ENCODE data around the gene JUNB. TPM values are rescaled to one million over a fixed set of nuclear protein-coding genes. Genes with fewer than 3 reads are reported as not detected.

Gene JUNB
- polyA plus RNA-seq, 2 of the 4 experiments (the other 2 are of a cell fraction): 55.6 to 94.7 TPM

DNA sequence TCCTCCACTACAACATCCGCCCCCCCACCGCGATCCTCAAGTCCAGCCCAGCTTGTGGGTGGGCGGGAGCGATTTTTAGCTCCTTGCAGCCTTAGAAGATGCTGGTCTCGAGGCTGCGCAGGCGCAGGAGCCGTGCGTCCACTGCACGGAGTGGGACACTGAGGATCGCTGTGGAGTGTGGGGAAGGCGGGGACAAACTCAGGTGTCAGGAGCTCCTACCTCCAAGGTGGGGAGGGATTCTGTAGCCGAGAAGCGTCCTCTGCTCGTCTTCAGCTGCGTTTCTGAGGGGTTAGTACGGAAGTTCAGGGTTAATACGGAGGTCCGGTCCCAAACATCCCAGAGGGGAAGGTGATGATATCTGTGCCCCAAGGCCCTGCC, 43.3 kb downstream of the JUNB start, which contains the start of gene RTBDN:
RTBDN (minus strand) TSS at position 14 of the 378 bp plus-strand sequence. CDS start 4,600 bp downstream, outside the sequence.
- H3K4me1 ChIP-seq: peaks cover 17% of the 10 kb centered on the region
- FAIRE-seq: no peak
- ChIA-PET CTCF (interaction anchor here (1.1 to 2.2 kb wide), 6 partner anchors 10 to 74 kb away, joined by 4 to 16 read pairs (median 4); no protein-coding TSS in a partner anchor), POLR2A (no interaction called here)
- WGBS (ENCODE audit: missing lambda C conversion rate): 67% methylated on average over 10 of the region's 20 CpGs
- peak within 1 kb of the TSS; percentile 84 for H3K4me2 ChIP-seq
- H3K27ac ChIP-seq: peak within 1 kb of the TSS; percentile 58 to 85
- TF ChIP-seq RFX5 (IDR thresholded peaks at IDR 0.05) (no peak), EP300 (IDR thresholded peaks at IDR 0.05) (no peak), BHLHE40 (IDR thresholded peaks at IDR 0.05; ENCODE audit: low read depth, low read length) (no peak), FOSL2 (IDR thresholded peaks at IDR 0.05) (no peak), FOSL2 (CRISPR knock-in tag; IDR thresholded peaks at IDR 0.05) (no peak), FOXS1 (CRISPR knock-in tag; IDR thresholded peaks at IDR 0.05) (no peak), KDM1A (IDR thresholded peaks at IDR 0.05; ENCODE audit: low read depth) (no peak), CBX2 (IDR thresholded peaks at IDR 0.05; ENCODE audit: borderline replicate concordance, low read depth) (no peak), EHMT2 (IDR thresholded peaks at IDR 0.05; ENCODE audit: low read depth) (no peak)
- TF ChIP-seq, protein P1, sequence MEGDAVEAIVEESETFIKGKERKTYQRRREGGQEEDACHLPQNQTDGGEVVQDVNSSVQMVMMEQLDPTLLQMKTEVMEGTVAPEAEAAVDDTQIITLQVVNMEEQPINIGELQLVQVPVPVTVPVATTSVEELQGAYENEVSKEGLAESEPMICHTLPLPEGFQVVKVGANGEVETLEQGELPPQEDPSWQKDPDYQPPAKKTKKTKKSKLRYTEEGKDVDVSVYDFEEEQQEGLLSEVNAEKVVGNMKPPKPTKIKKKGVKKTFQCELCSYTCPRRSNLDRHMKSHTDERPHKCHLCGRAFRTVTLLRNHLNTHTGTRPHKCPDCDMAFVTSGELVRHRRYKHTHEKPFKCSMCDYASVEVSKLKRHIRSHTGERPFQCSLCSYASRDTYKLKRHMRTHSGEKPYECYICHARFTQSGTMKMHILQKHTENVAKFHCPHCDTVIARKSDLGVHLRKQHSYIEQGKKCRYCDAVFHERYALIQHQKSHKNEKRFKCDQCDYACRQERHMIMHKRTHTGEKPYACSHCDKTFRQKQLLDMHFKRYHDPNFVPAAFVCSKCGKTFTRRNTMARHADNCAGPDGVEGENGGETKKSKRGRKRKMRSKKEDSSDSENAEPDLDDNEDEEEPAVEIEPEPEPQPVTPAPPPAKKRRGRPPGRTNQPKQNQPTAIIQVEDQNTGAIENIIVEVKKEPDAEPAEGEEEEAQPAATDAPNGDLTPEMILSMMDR (IDR thresholded peaks at IDR 0.05): no peak
- TF ChIP-seq, protein P2, sequence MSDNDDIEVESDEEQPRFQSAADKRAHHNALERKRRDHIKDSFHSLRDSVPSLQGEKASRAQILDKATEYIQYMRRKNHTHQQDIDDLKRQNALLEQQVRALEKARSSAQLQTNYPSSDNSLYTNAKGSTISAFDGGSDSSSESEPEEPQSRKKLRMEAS (IDR thresholded peaks at IDR 0.05): no peak
- H3K4me3 ChIP-seq: peak within 1 kb of the TSS; percentile 55
- H3K9me3 ChIP-seq: no peaks in the 10 kb centered on the region
- no peak for ATAC-seq
- DNase-seq (ENCODE audit: low read depth in 1 of 2, low spot score in 1 of 2): no peak

DNA sequence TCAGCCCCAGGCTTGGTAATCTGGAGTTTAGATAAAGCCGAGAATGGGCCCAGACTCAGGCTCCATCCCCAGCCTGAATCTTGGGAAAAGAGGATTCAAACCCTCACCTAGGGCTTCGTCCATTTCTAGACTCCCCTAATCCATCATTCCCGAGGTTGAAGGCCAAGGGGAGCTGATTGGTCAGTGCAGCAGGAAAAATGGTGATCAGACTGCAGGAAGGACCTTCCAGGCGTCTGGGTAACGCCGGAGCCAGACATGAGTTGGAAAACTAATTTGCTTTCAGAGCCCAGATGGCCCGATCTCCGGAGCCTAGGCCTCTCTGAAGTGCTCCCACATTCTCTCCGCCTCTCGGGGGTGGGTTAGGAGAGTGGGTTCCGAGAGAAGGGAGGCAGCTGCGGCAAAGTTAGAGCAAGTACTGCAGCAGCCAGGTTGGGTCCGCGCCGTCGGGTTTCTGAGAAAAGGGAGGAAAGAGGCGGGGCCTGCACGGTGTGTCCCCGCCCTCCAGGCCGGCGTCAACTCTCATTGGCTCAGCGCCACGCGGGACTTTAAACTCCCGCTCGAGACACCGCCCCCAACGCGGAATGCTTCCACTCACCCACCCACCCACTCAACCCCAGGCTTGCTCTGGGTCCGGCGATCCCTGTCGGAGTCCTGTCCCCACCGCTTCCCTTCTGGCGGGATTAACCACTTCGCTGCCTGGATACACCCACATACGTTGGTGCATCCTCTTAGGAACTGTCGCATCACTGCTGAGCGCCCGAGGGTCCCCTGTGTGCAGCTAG, 43.9 kb downstream of the JUNB start:
- Histone ChIP-seq H3K4me2 (peak overlapping the region; percentile 72), H3K27ac (no peak overlapping the region), H3K9me3 (no peaks in the 10 kb centered on the region), H3K4me1 (peaks cover 17% of the 10 kb centered on the region), H3K4me3 (peak overlapping the region; percentile 37)
- DNase-seq (ENCODE audit: low read depth in 1 of 2, low spot score in 1 of 2) (peak in 1 of 2 experiments; percentile 52), FAIRE-seq (no peak), ATAC-seq (peak in 1 of 2 experiments; percentile 40; a peak in 3 of 6 replicates)
- WGBS (ENCODE audit: missing lambda C conversion rate): 26% methylated on average over 31 of the region's 39 CpGs
- ChIA-PET CTCF (interaction anchor here (0.6 to 2.2 kb wide), 7 partner anchors 10 to 117 kb away, joined by 3 to 16 read pairs (median 4); no protein-coding TSS in a partner anchor), POLR2A (no interaction called here)
- no peak for TF ChIP-seq HOXA7 (CRISPR knock-in tag; IDR thresholded peaks at IDR 0.05)
- TF ChIP-seq BHLHE40 (IDR thresholded peaks at IDR 0.05; ENCODE audit: low read depth, low read length): no peak
- TF ChIP-seq, protein P3, sequence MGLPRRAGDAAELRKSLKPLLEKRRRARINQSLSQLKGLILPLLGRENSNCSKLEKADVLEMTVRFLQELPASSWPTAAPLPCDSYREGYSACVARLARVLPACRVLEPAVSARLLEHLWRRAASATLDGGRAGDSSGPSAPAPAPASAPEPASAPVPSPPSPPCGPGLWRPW (IDR thresholded peaks at IDR 0.05): no peak
- no peak for TF ChIP-seq TFCP2L1 (CRISPR knock-in tag; IDR thresholded peaks at IDR 0.05)
- TF ChIP-seq CHD4 (IDR thresholded peaks at IDR 0.05; ENCODE audit: borderline replicate concordance): no peak
- TF ChIP-seq NPAS2 (CRISPR knock-in tag; IDR thresholded peaks at IDR 0.05; ENCODE audit: borderline replicate concordance): no peak

DNA sequence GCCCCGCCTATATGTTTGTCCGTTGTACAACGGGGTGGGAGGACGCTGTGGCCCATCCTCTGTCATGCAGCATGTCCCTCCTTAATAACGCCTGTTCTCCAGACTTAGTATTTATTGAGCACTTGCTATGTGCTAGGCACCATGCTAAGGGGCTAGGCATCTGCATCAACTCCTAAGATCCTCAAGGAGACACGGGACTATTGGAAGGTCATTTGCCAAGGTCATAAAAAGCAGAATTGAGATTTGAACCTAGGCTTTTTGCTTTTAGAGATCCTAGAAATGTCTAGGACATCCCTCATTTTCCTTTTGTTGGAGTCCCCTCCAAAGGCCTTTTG, 45.2 kb downstream of the JUNB start:
- CTCF ChIA-PET: interaction anchor here (0.7 to 2.8 kb wide), 4 partner anchors 8 to 79 kb away, joined by 3 to 11 read pairs (median 6); no protein-coding TSS in a partner anchor
- Histone ChIP-seq H3K4me3 (no peak overlapping the region), H3K27ac (no peak overlapping the region), H3K9me3 (no peaks in the 10 kb centered on the region), H3K4me1 (peaks cover 17% of the 10 kb centered on the region), H3K4me2 (peak overlapping the region; percentile 72; the same call in 2 of the 3 replicates)
- FAIRE-seq (no peak), DNase-seq (ENCODE audit: low read depth in 1 of 2, low spot score in 1 of 2) (no peak), ATAC-seq (no peak)
- POLR2A ChIA-PET: interaction anchor here (0.6 kb wide), 1 partner anchor 154 kb away, joined by 13 read pairs; no protein-coding TSS in a partner anchor
- WGBS (ENCODE audit: missing lambda C conversion rate): 13% methylated on average over 6 of the region's 6 CpGs
- no peak for TF ChIP-seq RCOR1 (IDR thresholded peaks at IDR 0.05; ENCODE audit: low read depth, low read length)
- TF ChIP-seq FOSB (CRISPR knock-in tag; IDR thresholded peaks at IDR 0.05): no peak
- TF ChIP-seq GATA3 (IDR thresholded peaks at IDR 0.05; ENCODE audit: borderline replicate concordance): no peak
- TF ChIP-seq, protein P1 (IDR thresholded peaks at IDR 0.05): no peak
- no peak for TF ChIP-seq RARB (CRISPR knock-in tag; IDR thresholded peaks at IDR 0.05)
- TF ChIP-seq, protein P4, sequence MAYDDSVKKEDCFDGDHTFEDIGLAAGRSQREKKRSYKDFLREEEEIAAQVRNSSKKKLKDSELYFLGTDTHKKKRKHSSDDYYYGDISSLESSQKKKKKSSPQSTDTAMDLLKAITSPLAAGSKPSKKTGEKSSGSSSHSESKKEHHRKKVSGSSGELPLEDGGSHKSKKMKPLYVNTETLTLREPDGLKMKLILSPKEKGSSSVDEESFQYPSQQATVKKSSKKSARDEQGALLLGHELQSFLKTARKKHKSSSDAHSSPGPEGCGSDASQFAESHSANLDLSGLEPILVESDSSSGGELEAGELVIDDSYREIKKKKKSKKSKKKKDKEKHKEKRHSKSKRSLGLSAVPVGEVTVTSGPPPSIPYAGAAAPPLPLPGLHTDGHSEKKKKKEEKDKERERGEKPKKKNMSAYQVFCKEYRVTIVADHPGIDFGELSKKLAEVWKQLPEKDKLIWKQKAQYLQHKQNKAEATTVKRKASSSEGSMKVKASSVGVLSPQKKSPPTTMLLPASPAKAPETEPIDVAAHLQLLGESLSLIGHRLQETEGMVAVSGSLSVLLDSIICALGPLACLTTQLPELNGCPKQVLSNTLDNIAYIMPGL (CRISPR knock-in tag; IDR thresholded peaks at IDR 0.05; ENCODE audit: borderline replicate concordance): no peak
- TF ChIP-seq, protein P5, sequence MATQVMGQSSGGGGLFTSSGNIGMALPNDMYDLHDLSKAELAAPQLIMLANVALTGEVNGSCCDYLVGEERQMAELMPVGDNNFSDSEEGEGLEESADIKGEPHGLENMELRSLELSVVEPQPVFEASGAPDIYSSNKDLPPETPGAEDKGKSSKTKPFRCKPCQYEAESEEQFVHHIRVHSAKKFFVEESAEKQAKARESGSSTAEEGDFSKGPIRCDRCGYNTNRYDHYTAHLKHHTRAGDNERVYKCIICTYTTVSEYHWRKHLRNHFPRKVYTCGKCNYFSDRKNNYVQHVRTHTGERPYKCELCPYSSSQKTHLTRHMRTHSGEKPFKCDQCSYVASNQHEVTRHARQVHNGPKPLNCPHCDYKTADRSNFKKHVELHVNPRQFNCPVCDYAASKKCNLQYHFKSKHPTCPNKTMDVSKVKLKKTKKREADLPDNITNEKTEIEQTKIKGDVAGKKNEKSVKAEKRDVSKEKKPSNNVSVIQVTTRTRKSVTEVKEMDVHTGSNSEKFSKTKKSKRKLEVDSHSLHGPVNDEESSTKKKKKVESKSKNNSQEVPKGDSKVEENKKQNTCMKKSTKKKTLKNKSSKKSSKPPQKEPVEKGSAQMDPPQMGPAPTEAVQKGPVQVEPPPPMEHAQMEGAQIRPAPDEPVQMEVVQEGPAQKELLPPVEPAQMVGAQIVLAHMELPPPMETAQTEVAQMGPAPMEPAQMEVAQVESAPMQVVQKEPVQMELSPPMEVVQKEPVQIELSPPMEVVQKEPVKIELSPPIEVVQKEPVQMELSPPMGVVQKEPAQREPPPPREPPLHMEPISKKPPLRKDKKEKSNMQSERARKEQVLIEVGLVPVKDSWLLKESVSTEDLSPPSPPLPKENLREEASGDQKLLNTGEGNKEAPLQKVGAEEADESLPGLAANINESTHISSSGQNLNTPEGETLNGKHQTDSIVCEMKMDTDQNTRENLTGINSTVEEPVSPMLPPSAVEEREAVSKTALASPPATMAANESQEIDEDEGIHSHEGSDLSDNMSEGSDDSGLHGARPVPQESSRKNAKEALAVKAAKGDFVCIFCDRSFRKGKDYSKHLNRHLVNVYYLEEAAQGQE (IDR thresholded peaks at IDR 0.05): no peak

All from A549 (cell line).